ENCODE measurements around the gene ADGRF1.

Gene ADGRF1

DNA sequence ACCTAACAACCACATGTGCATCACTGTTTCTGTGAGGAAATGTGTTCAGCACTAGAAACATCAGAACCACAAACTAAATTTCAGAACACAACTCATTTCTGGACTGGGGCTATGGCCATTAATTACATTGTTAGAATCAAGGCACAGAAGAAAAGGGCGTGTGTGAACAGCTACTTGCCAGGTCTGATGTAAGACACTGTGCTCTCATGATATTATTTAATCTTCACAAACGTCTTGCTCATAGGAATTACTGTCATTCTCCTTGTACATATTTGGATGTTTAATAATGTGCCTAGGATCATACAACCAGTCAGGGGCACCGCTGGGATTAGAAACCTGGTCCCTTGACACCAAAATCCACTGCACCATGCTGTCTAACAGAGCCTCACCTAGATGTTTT is 14.8 kb downstream of the ADGRF1 start:
- Histone ChIP-seq H3K4me3 (ENCODE audit: insufficient read depth, low read depth, low read length, poor library complexity, severe bottlenecking) (no peak overlapping the region), H3K36me3 (ENCODE audit: control insufficient read depth, insufficient read depth, low read length) (no peaks in the 10 kb centered on the region)

GRCh38 chr6:47026679-47027078 is 15.5 kb downstream of the ADGRF1 start:
- Histone ChIP-seq H3K36me3 (ENCODE audit: control insufficient read depth, insufficient read depth, low read length) (no peaks in the 10 kb centered on the region), H3K9me3 (ENCODE audit: control insufficient read depth, low read length) (no peaks in the 10 kb centered on the region), H3K27ac (ENCODE audit: insufficient read depth, low read length, poor library complexity, severe bottlenecking) (no peak overlapping the region), H3K27me3 (replicated peaks; ENCODE audit: control insufficient read depth, insufficient read depth, low read length, poor library complexity, severe bottlenecking) (no peaks in the 10 kb centered on the region), H3K4me1 (ENCODE audit: control insufficient read depth, insufficient read depth, low read length, poor library complexity, severe bottlenecking) (no peaks in the 10 kb centered on the region), H3K4me3 (ENCODE audit: insufficient read depth, low read depth, low read length, poor library complexity, severe bottlenecking) (no peak overlapping the region)
- DNase-seq: no peak

More for the DNA sequence above, 14.8 kb downstream of the ADGRF1 start:
- Histone ChIP-seq H3K9me3 (ENCODE audit: control insufficient read depth, low read length) (no peaks in the 10 kb centered on the region), H3K27ac (ENCODE audit: insufficient read depth, low read length, poor library complexity, severe bottlenecking) (no peak overlapping the region), H3K27me3 (replicated peaks; ENCODE audit: control insufficient read depth, insufficient read depth, low read length, poor library complexity, severe bottlenecking) (no peaks in the 10 kb centered on the region), H3K4me1 (ENCODE audit: control insufficient read depth, insufficient read depth, low read length, poor library complexity, severe bottlenecking) (no peaks in the 10 kb centered on the region)
- DNase-seq: no peak

DNA sequence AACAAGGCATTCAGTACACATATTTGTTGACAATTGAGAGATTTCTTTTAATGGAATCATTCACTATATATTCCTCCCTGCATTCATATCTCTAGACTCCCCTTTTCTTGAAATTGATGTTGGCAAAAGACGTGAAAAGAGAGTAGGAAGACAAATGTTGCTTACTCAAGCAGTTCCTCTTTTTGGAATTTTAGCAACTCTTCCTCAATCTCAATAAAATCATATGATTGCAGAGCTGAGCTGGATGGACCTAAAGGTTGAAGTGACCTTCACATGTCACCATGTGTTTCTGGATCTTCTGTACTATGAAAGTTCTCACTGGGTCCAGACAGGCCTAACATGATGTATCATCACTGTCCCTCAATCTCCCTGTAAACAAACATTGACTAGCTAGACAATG is 18.6 kb downstream of the ADGRF1 start:
- Histone ChIP-seq H3K4me1 (ENCODE audit: control insufficient read depth, insufficient read depth, low read length, poor library complexity, severe bottlenecking) (no peaks in the 10 kb centered on the region), H3K9me3 (ENCODE audit: control insufficient read depth, low read length) (no peaks in the 10 kb centered on the region), H3K27ac (ENCODE audit: insufficient read depth, low read length, poor library complexity, severe bottlenecking) (no peak overlapping the region), H3K27me3 (replicated peaks; ENCODE audit: control insufficient read depth, insufficient read depth, low read length, poor library complexity, severe bottlenecking) (no peaks in the 10 kb centered on the region), H3K36me3 (ENCODE audit: control insufficient read depth, insufficient read depth, low read length) (no peaks in the 10 kb centered on the region), H3K4me3 (ENCODE audit: insufficient read depth, low read depth, low read length, poor library complexity, severe bottlenecking) (no peak overlapping the region)
- DNase-seq: no peak

GRCh38 chr6:47022191-47022590 is 19.9 kb downstream of the ADGRF1 start:
- Histone ChIP-seq H3K36me3 (ENCODE audit: control insufficient read depth, insufficient read depth, low read length) (no peaks in the 10 kb centered on the region), H3K27ac (ENCODE audit: insufficient read depth, low read length, poor library complexity, severe bottlenecking) (no peak overlapping the region), H3K4me1 (ENCODE audit: control insufficient read depth, insufficient read depth, low read length, poor library complexity, severe bottlenecking) (no peaks in the 10 kb centered on the region), H3K27me3 (replicated peaks; ENCODE audit: control insufficient read depth, insufficient read depth, low read length, poor library complexity, severe bottlenecking) (no peaks in the 10 kb centered on the region), H3K4me3 (ENCODE audit: insufficient read depth, low read depth, low read length, poor library complexity, severe bottlenecking) (no peak overlapping the region), H3K9me3 (ENCODE audit: control insufficient read depth, low read length) (no peaks in the 10 kb centered on the region)
- DNase-seq: no peak

- no peaks in the 10 kb centered on the region for H3K4me1 ChIP-seq (ENCODE audit: control insufficient read depth, insufficient read depth, low read length, poor library complexity, severe bottlenecking)
- DNase-seq: no peak
- no peaks in the 10 kb centered on the region for H3K27me3 ChIP-seq (replicated peaks; ENCODE audit: control insufficient read depth, insufficient read depth, low read length, poor library complexity, severe bottlenecking)
- no peaks in the 10 kb centered on the region for H3K36me3 ChIP-seq (ENCODE audit: control insufficient read depth, insufficient read depth, low read length)
- no peak overlapping the region for H3K27ac ChIP-seq (ENCODE audit: insufficient read depth, low read length, poor library complexity, severe bottlenecking)
- no peaks in the 10 kb centered on the region for H3K9me3 ChIP-seq (ENCODE audit: control insufficient read depth, low read length)
- no peak overlapping the region for H3K4me3 ChIP-seq (ENCODE audit: insufficient read depth, low read depth, low read length, poor library complexity, severe bottlenecking)
Observed at GRCh38 chr6:47019941-47020340, 22.2 kb downstream of the ADGRF1 start.

GRCh38 chr6:47016909-47017308 is 25.2 kb downstream of the ADGRF1 start:
- no peaks in the 10 kb centered on the region for H3K36me3 ChIP-seq (ENCODE audit: control insufficient read depth, insufficient read depth, low read length)
- no peak overlapping the region for H3K4me3 ChIP-seq (ENCODE audit: insufficient read depth, low read depth, low read length, poor library complexity, severe bottlenecking)
- H3K27me3 ChIP-seq (replicated peaks; ENCODE audit: control insufficient read depth, insufficient read depth, low read length, poor library complexity, severe bottlenecking): no peaks in the 10 kb centered on the region
- H3K9me3 ChIP-seq (ENCODE audit: control insufficient read depth, low read length): no peaks in the 10 kb centered on the region
- H3K27ac ChIP-seq (ENCODE audit: insufficient read depth, low read length, poor library complexity, severe bottlenecking): no peak overlapping the region
- no peak for DNase-seq
- H3K4me1 ChIP-seq (ENCODE audit: control insufficient read depth, insufficient read depth, low read length, poor library complexity, severe bottlenecking): no peaks in the 10 kb centered on the region

- Histone ChIP-seq H3K9me3 (ENCODE audit: control insufficient read depth, low read length) (no peaks in the 10 kb centered on the region), H3K36me3 (ENCODE audit: control insufficient read depth, insufficient read depth, low read length) (no peaks in the 10 kb centered on the region), H3K27me3 (replicated peaks; ENCODE audit: control insufficient read depth, insufficient read depth, low read length, poor library complexity, severe bottlenecking) (no peaks in the 10 kb centered on the region), H3K4me3 (ENCODE audit: insufficient read depth, low read depth, low read length, poor library complexity, severe bottlenecking) (no peak overlapping the region), H3K27ac (ENCODE audit: insufficient read depth, low read length, poor library complexity, severe bottlenecking) (no peak overlapping the region), H3K4me1 (ENCODE audit: control insufficient read depth, insufficient read depth, low read length, poor library complexity, severe bottlenecking) (no peaks in the 10 kb centered on the region)
- DNase-seq: no peak
Observed at GRCh38 chr6:47016261-47016660, 25.9 kb downstream of the ADGRF1 start.

DNA sequence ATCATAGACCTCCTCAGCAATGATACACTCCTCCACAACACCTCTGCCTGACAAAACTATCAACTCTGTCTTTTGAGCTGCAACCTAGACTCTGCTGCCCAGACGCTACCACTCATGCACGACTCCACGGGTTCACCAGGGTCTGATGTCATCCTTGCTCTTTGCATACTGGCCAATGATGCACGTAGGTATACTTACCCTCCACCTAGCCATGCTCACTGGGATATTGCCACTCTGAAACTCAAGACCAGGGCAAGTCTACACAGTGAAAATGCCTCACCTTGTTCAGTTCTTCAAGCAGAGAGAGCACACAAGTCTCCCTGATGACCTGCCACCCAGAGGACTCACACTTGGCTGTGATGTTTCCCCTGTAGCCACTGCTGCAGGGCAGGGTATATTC is 27.7 kb downstream of the ADGRF1 start:
- Histone ChIP-seq H3K36me3 (ENCODE audit: control insufficient read depth, insufficient read depth, low read length) (no peaks in the 10 kb centered on the region), H3K27ac (ENCODE audit: insufficient read depth, low read length, poor library complexity, severe bottlenecking) (no peak overlapping the region), H3K4me3 (ENCODE audit: insufficient read depth, low read depth, low read length, poor library complexity, severe bottlenecking) (no peak overlapping the region), H3K27me3 (replicated peaks; ENCODE audit: control insufficient read depth, insufficient read depth, low read length, poor library complexity, severe bottlenecking) (no peaks in the 10 kb centered on the region), H3K4me1 (ENCODE audit: control insufficient read depth, insufficient read depth, low read length, poor library complexity, severe bottlenecking) (no peaks in the 10 kb centered on the region), H3K9me3 (ENCODE audit: control insufficient read depth, low read length) (no peaks in the 10 kb centered on the region)
- DNase-seq: no peak

- Histone ChIP-seq H3K27me3 (replicated peaks; ENCODE audit: control insufficient read depth, insufficient read depth, low read length, poor library complexity, severe bottlenecking) (no peaks in the 10 kb centered on the region), H3K4me1 (ENCODE audit: control insufficient read depth, insufficient read depth, low read length, poor library complexity, severe bottlenecking) (no peaks in the 10 kb centered on the region), H3K27ac (ENCODE audit: insufficient read depth, low read length, poor library complexity, severe bottlenecking) (no peak overlapping the region), H3K4me3 (ENCODE audit: insufficient read depth, low read depth, low read length, poor library complexity, severe bottlenecking) (no peak overlapping the region), H3K36me3 (ENCODE audit: control insufficient read depth, insufficient read depth, low read length) (no peaks in the 10 kb centered on the region), H3K9me3 (ENCODE audit: control insufficient read depth, low read length) (no peaks in the 10 kb centered on the region)
- no peak for DNase-seq
Observed at GRCh38 chr6:47009583-47009982, 32.5 kb downstream of the ADGRF1 start.

GRCh38 chr6:47008397-47008763 is 33.8 kb downstream of the ADGRF1 start:
- Histone ChIP-seq H3K27me3 (replicated peaks; ENCODE audit: control insufficient read depth, insufficient read depth, low read length, poor library complexity, severe bottlenecking) (no peaks in the 10 kb centered on the region), H3K9me3 (ENCODE audit: control insufficient read depth, low read length) (no peaks in the 10 kb centered on the region), H3K4me3 (ENCODE audit: insufficient read depth, low read depth, low read length, poor library complexity, severe bottlenecking) (no peak overlapping the region), H3K4me1 (ENCODE audit: control insufficient read depth, insufficient read depth, low read length, poor library complexity, severe bottlenecking) (no peaks in the 10 kb centered on the region), H3K36me3 (ENCODE audit: control insufficient read depth, insufficient read depth, low read length) (no peaks in the 10 kb centered on the region), H3K27ac (ENCODE audit: insufficient read depth, low read length, poor library complexity, severe bottlenecking) (no peak overlapping the region)
- DNase-seq: no peak
